Caco-2 (cell line): Measurements from ENCODE around the gene PHACTR1. TPM values are rescaled to one million over a fixed set of nuclear protein-coding genes. Genes with fewer than 3 reads are reported as not detected.

Source experiments
- BruUV-seq: library from RNA; stranded (reverse); fragments of 400-500 nt; replicated peaks from 2 replicates; lab custom pipeline; 2021; lab: Mats Ljungman, UMichigan
- CTCF ChIA-PET: fragments of 300-600 bp; sonication (Branson Sonifier 250); formaldehyde crosslinking; loops from one replicate; lab custom pipeline; 2022; ENCODE audit warnings: antibody characterized with exemption; lab: Charles Lee
- POLR2A ChIA-PET: fragments of 300-600 bp; sonication (Branson Sonifier 250); formaldehyde crosslinking; loops from one replicate; lab custom pipeline; 2022; ENCODE audit warnings: antibody characterized with exemption; lab: Charles Lee
- DNase-seq, 2 experiments: peaks; one replicate each; pipeline versions ENCODE4 v3.0.0 to v3.0.0-alpha.2; 2020 to 2022
- H3K27me3 ChIP-seq: replicated peaks from 2 replicates; pipeline ENCODE4 v1.6.0; 2011; ENCODE audit warnings: low read length; ENCODE audit not compliant: control insufficient read depth, insufficient read depth
- H3K36me3 ChIP-seq: 2 replicates; pipeline ENCODE4 v1.5.1; 2011; ENCODE audit warnings: low read length; ENCODE audit not compliant: control insufficient read depth, insufficient read depth
- H3K4me1 ChIP-seq: fragments of 250-450 bp; sonication (Bioruptor Pico); 2 replicates; pipeline ENCODE4 v1.5.1; 2020; ENCODE audit warnings: mild to moderate bottlenecking
- H3K4me3 ChIP-seq: 2 replicates; pipeline ENCODE4 v1.5.1; 2011; ENCODE audit warnings: low read depth, mild to moderate bottlenecking, control low read depth, low read length
- H3K9me3 ChIP-seq: fragments of 250-450 bp; sonication (Bioruptor Pico); 2 replicates; pipeline ENCODE4 v1.5.1; 2020; ENCODE audit warnings: mild to moderate bottlenecking, moderate library complexity
- H3K27ac Mint-ChIP-seq: one replicate; pipeline ENCODE4 v1.8.0; 2022; ENCODE audit warnings: mixed read lengths; ENCODE audit not compliant: unreplicated experiment
- H3K27me3 Mint-ChIP-seq: one replicate; pipeline ENCODE4 v1.8.0; 2022; ENCODE audit warnings: mixed read lengths; ENCODE audit not compliant: insufficient read depth, unreplicated experiment
- H3K36me3 Mint-ChIP-seq: one replicate; pipeline ENCODE4 v1.8.0; 2022; ENCODE audit warnings: mild to moderate bottlenecking, mixed read lengths; ENCODE audit not compliant: insufficient read depth, unreplicated experiment
- H3K4me1 Mint-ChIP-seq: one replicate; pipeline ENCODE4 v1.8.0; 2022; ENCODE audit warnings: low read depth, mixed read lengths; ENCODE audit not compliant: unreplicated experiment
- H3K4me3 Mint-ChIP-seq: one replicate; pipeline ENCODE4 v1.8.0; 2022; ENCODE audit warnings: mild to moderate bottlenecking, moderate library complexity, mixed read lengths; ENCODE audit not compliant: unreplicated experiment
- H3K9me3 Mint-ChIP-seq: one replicate; pipeline ENCODE4 v1.8.0; 2022; ENCODE audit warnings: mixed read lengths; ENCODE audit not compliant: unreplicated experiment
- CTCF ChIP-seq, 2 experiments: fragments of 200-600 bp in 1 of 2; IDR thresholded peaks; 1 replicate in 1 of 2; 2 replicates in 1 of 2; pipeline versions ENCODE4 v1.5.1 to v1.8.0; 2011 to 2022; ENCODE audit warnings: antibody characterized with exemption in 1 of 2, control low read depth in 1 of 2, inconsistent platforms in 1 of 2, low read depth in 1 of 2, low read length in 1 of 2, mild to moderate bottlenecking in 1 of 2, moderate library complexity in 1 of 2; ENCODE audit not compliant: insufficient read depth in 1 of 2, severe bottlenecking in 1 of 2, unreplicated experiment in 1 of 2
- intact Hi-C: fragments of 100-400 bp; cut with micrococcal nuclease; formaldehyde crosslinking; loops from one replicate; pipeline ENCODE4 v1.10.0; 2022; ENCODE audit not compliant: unreplicated experiment
- total RNA-seq: library from RNA; stranded (reverse); gene quantifications from 2 replicates; pipeline ENCODE4 v1.2.3, GENCODE V29; 2022

PHACTR1 gene
- total RNA-seq, 1 experiment from 2014 or later: 0.41 TPM

GRCh38 chr6:12916006-12916405 lies 199.4 kb downstream of the PHACTR1 start:
- BruUV-seq: no TSS peak
- H3K27me3 Mint-ChIP-seq: peaks cover 18% of the 10 kb centered on the region

GRCh38 chr6:12916420-12917136 lies 200.0 kb downstream of the PHACTR1 start:
- Histone ChIP-seq H3K4me3 (no peak overlapping the region), H3K27me3 (peaks cover 2% of the 10 kb centered on the region), H3K9me3 (no peaks in the 10 kb centered on the region), H3K36me3 (no peaks in the 10 kb centered on the region), H3K4me1 (no peaks in the 10 kb centered on the region)
- no peak for TF ChIP-seq CTCF (IDR thresholded peaks at IDR 0.05; ENCODE audit: insufficient read depth in 1 of 2, low read depth in 1 of 2, low read length in 1 of 2, severe bottlenecking in 1 of 2, unreplicated experiment in 1 of 2)
- no peak for DNase-seq
- CTCF ChIA-PET: interaction anchor here (0.9 kb wide), 1 partner anchor 84 kb away, joined by 3 read pairs; no protein-coding TSS in a partner anchor
- no peaks in the 10 kb centered on the region for H3K36me3 Mint-ChIP-seq
- intact Hi-C loops: no loop called here
- no TSS peak for BruUV-seq
- POLR2A ChIA-PET: no interaction called here
- H3K27me3 Mint-ChIP-seq: peaks cover 22% of the 10 kb centered on the region
- no peak overlapping the region for H3K4me3 Mint-ChIP-seq
- H3K27ac Mint-ChIP-seq: no peak overlapping the region
- H3K9me3 Mint-ChIP-seq: no peaks in the 10 kb centered on the region
- H3K4me1 Mint-ChIP-seq: peaks cover 6% of the 10 kb centered on the region

More at GRCh38 chr6:12916006-12916405, 199.4 kb downstream of the PHACTR1 start:
- Histone ChIP-seq H3K27me3 (peaks cover 2% of the 10 kb centered on the region), H3K4me1 (no peaks in the 10 kb centered on the region), H3K4me3 (no peak overlapping the region), H3K36me3 (no peaks in the 10 kb centered on the region), H3K9me3 (no peaks in the 10 kb centered on the region)
- no peak for DNase-seq
- Mint-ChIP-seq H3K36me3 (no peaks in the 10 kb centered on the region), H3K4me1 (peaks cover 6% of the 10 kb centered on the region), H3K4me3 (no peak overlapping the region), H3K9me3 (no peaks in the 10 kb centered on the region), H3K27ac (no peak overlapping the region)
- intact Hi-C loops: no loop called here
- no peak for TF ChIP-seq CTCF (IDR thresholded peaks at IDR 0.05; ENCODE audit: insufficient read depth in 1 of 2, low read depth in 1 of 2, low read length in 1 of 2, severe bottlenecking in 1 of 2, unreplicated experiment in 1 of 2)
- CTCF ChIA-PET: interaction anchor here (0.9 kb wide), 1 partner anchor 84 kb away, joined by 3 read pairs; no protein-coding TSS in a partner anchor
- POLR2A ChIA-PET: no interaction called here

GRCh38 chr6:12921467-12921866 lies 204.9 kb downstream of the PHACTR1 start:
- intact Hi-C loops: no loop called here
- Mint-ChIP-seq H3K9me3 (no peaks in the 10 kb centered on the region), H3K27ac (no peak overlapping the region), H3K4me3 (no peak overlapping the region), H3K36me3 (no peaks in the 10 kb centered on the region), H3K27me3 (peaks cover 25% of the 10 kb centered on the region), H3K4me1 (no peaks in the 10 kb centered on the region)
- Histone ChIP-seq H3K9me3 (no peaks in the 10 kb centered on the region), H3K36me3 (no peaks in the 10 kb centered on the region), H3K27me3 (no peaks in the 10 kb centered on the region; the same call in 1 of the 2 replicates), H3K4me3 (no peak overlapping the region), H3K4me1 (no peaks in the 10 kb centered on the region)
- POLR2A ChIA-PET: no interaction called here
- BruUV-seq: no TSS peak
- CTCF ChIA-PET: no interaction called here
- no peak for DNase-seq
- no peak for TF ChIP-seq CTCF (IDR thresholded peaks at IDR 0.05; ENCODE audit: insufficient read depth in 1 of 2, low read depth in 1 of 2, low read length in 1 of 2, severe bottlenecking in 1 of 2, unreplicated experiment in 1 of 2)
